Right lobe of liver (tissue), 6 donors: ENCODE results near the gene SAMD9. TPM values are rescaled to one million over a fixed set of nuclear protein-coding genes. Genes with fewer than 3 reads are reported as not detected.

Experiments
- ATAC-seq, 4 donors: fragments of 200-7000 bp; cut with Tn5 transposase; one replicate each; pipeline ENCODE4 v1.9.1; 2020; ENCODE audit warnings: mild to moderate bottlenecking in 4 of 4, moderate library complexity in 4 of 4
- DNase-seq, 3 donors: peaks; one replicate each; pipeline ENCODE4 v3.0.0-alpha.2; 2020
- H3K27ac ChIP-seq, 3 donors: fragments of 200-600 bp; one replicate each; pipeline ENCODE4 v1.8.0; 2022
- H3K27me3 ChIP-seq, 2 donors: fragments of 200-600 bp; one replicate each; pipeline ENCODE4 v1.8.0; 2022
- H3K36me3 ChIP-seq, 4 donors: fragments of 200-600 bp; sonication (generic) in 1 of 4; one replicate each; pipeline versions ENCODE4 v1.5.1 to v1.8.0; 2017 to 2022; ENCODE audit warnings: control low read depth in 1 of 4
- H3K4me1 ChIP-seq, 4 donors: fragments of 200-600 bp; sonication (generic) in 1 of 4; one replicate each; pipeline versions ENCODE4 v1.5.1 to v1.8.0; 2017 to 2022; ENCODE audit warnings: control low read depth in 1 of 4
- H3K4me3 ChIP-seq, 3 donors: fragments of 200-600 bp; one replicate each; pipeline ENCODE4 v1.8.0; 2022
- H3K9me3 ChIP-seq, 4 donors: fragments of 200-600 bp; sonication (generic) in 1 of 4; one replicate each; pipeline versions ENCODE4 v1.5.1 to v1.8.0; 2017 to 2022; ENCODE audit warnings: control low read depth in 1 of 4
- POLR2A ChIP-seq: fragments of 450-650 bp; IDR thresholded peaks from one replicate; pipeline ENCODE4 v1.6.1; 2017; ENCODE audit warnings: antibody characterized with exemption, mild to moderate bottlenecking
- WGBS: methylation state at CpG from one replicate; pipeline ENCODE4 v1.1.6; 2018; ENCODE audit warnings: low coverage, low lambda C conversion rate; ENCODE audit not compliant: insufficient coverage; ENCODE audit errors: missing lambda C conversion rate; 5-methylcytosine and 5-hydroxymethylcytosine counted together
- intact Hi-C, 2 donors: fragments of 100-400 bp; cut with DNase I; formaldehyde crosslinking; loops; one replicate each; pipeline versions ENCODE4 v1.11.2 to v1.14.1; 2022
- total RNA-seq, 6 experiments: library from RNA; depleted of rRNA in 2 of 6; stranded (reverse); fragments of >200 nt in 2 of 6; fragmentation: NEBNext Ultra II Directional in 3 of 6; extraction: Animal tissue kit (Norgen Biotek cat#: 25700) in 3 of 6; gene quantifications; one replicate each; pipeline versions ENCODE4 v1.1.0 to v1.2.4, GENCODE V29; 2016 to 2023
- TF ChIP-seq, protein P1 (sequence below), 4 donors: fragments of 200-600 bp in 3 of 4; fragments of 450-650 bp in 1 of 4; IDR thresholded peaks; one replicate each; pipeline versions ENCODE4 v1.5.1 to v1.8.0; 2016 to 2022; ENCODE audit warnings: antibody characterized with exemption in 4 of 4, mild to moderate bottlenecking in 2 of 4
- donor health status: DM: no; HTN: yes; CAD: no.
- donor health status: DM: no; HTN: no; CAD: no.
- donor health status: DM: no; HTN: no; CAD: no.
- donor health status: DM: no; HTN: yes; CAD: no.
- donor health status: DM: no; HTN: yes; CAD: no.

The SAMD9 gene
- total RNA-seq, 6 experiments from 2014 or later, result 1.4 to 3.5 (median 2.8) TPM

DNA sequence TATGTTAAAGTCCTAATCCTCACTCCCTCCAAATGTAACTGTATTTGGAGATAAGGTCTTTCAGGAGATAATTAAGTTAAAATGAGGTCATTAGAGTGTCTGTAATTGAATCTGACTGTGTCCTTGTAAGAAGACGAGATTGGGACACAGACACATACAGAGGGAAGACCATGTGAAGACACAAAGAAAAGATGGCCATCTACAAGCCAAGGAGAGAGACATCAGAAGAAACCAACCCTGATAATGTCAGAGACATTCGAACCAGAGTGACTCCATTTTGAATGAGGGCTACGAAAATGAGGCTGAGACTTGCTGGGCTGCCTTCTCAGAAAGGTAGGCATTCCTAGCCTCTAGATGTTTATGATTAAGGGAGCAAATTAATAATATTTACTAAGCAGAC is 30.9 kb upstream of the SAMD9 start:
- Histone ChIP-seq H3K4me3 (peak overlapping the region in 1 of 3 donors; percentile 17), H3K4me1 (no peaks in the 10 kb centered on the region), H3K9me3 (no peaks in the 10 kb centered on the region), H3K27ac (peak overlapping the region in 2 of 3 donors; percentile 54 to 67), H3K36me3 (peaks cover 0 to 5% (median 0%) of the 10 kb centered on the region in 4 donors), H3K27me3 (no peaks in the 10 kb centered on the region)
- 52% methylated on average over 3 of the region's 3 CpGs for WGBS
- intact Hi-C loops, result no loop called here
- no peak for DNase-seq
- no peak for TF ChIP-seq POLR2A
- TF ChIP-seq, protein P1, sequence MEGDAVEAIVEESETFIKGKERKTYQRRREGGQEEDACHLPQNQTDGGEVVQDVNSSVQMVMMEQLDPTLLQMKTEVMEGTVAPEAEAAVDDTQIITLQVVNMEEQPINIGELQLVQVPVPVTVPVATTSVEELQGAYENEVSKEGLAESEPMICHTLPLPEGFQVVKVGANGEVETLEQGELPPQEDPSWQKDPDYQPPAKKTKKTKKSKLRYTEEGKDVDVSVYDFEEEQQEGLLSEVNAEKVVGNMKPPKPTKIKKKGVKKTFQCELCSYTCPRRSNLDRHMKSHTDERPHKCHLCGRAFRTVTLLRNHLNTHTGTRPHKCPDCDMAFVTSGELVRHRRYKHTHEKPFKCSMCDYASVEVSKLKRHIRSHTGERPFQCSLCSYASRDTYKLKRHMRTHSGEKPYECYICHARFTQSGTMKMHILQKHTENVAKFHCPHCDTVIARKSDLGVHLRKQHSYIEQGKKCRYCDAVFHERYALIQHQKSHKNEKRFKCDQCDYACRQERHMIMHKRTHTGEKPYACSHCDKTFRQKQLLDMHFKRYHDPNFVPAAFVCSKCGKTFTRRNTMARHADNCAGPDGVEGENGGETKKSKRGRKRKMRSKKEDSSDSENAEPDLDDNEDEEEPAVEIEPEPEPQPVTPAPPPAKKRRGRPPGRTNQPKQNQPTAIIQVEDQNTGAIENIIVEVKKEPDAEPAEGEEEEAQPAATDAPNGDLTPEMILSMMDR (IDR thresholded peaks at IDR 0.05), result no peak
- ATAC-seq, result no peak

DNA sequence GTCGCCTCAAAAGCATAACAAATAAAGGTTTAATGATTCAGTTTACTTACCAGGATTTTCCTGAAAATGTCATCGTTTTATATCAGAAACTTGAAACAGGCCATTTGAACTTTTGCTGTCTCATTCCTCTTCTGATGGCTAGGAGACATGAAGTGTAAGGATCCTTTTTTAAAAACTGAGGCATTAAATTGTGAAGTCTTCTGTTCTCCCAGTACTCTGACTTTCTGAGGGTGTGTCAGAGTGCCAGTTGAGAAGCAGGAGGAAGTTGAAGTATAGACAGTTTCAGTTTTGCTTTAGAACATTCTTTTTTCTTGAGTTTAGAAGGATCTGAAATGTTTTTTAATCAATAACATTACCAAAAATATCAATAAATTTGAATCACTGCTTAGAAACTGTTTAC is 30.4 kb upstream of the SAMD9 start, which contains the start of gene SAMD9L:
SAMD9L (minus strand) TSS at position 242 of the 400 bp plus-strand sequence. CDS start 12,414 bp downstream, outside the sequence.
- Histone ChIP-seq H3K4me1 (no peaks in the 10 kb centered on the region), H3K27ac (peak within 1 kb of the TSS; percentile 11 to 67 (median 54)), H3K27me3 (no peaks in the 10 kb centered on the region), H3K4me3 (peak within 1 kb of the TSS; percentile 17 to 37 (median 22)), H3K9me3 (no peaks in the 10 kb centered on the region), H3K36me3 (peaks cover 0 to 5% (median 0%) of the 10 kb centered on the region in 4 donors)
- WGBS, result 25% methylated on average over 2 of the region's 2 CpGs
- ATAC-seq (peak; percentile 42 to 73 (median 68)), DNase-seq (no peak)
- intact Hi-C loops, result no loop called here
- no peak for TF ChIP-seq POLR2A

DNA sequence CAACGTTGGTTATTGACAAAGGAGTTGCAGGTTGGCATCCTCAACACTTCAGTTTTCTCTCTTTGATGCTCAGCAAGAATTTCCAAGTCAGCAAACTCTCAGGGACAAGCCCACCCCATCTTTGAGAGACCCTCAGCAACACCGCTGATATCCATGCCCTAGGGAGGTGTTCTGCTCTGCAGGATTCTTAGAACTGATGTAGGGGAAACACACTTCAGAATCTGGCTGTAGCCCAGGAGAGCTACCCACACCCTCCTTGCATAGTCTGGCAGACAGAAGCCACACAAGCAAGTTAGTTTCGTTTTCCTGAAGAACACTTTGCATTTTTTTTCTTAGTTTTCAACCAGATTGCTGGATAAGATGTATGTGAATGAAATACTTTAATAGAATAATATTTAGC is 29.6 kb upstream of the SAMD9 start:
- Histone ChIP-seq H3K27me3 (no peaks in the 10 kb centered on the region), H3K9me3 (no peaks in the 10 kb centered on the region), H3K36me3 (peaks cover 0 to 5% (median 0%) of the 10 kb centered on the region in 4 donors), H3K4me1 (no peaks in the 10 kb centered on the region), H3K27ac (peak overlapping the region in 2 of 3 donors; percentile 11 to 67), H3K4me3 (peak overlapping the region; percentile 17 to 37 (median 22))
- 12% methylated on average over 3 of the region's 3 CpGs for WGBS
- intact Hi-C loops, result no loop called here
- ATAC-seq (peak; percentile 66 to 76 (median 72)), DNase-seq (no peak)
- TF ChIP-seq, protein P1 (IDR thresholded peaks at IDR 0.05), result no peak
- TF ChIP-seq POLR2A, result no peak

DNA sequence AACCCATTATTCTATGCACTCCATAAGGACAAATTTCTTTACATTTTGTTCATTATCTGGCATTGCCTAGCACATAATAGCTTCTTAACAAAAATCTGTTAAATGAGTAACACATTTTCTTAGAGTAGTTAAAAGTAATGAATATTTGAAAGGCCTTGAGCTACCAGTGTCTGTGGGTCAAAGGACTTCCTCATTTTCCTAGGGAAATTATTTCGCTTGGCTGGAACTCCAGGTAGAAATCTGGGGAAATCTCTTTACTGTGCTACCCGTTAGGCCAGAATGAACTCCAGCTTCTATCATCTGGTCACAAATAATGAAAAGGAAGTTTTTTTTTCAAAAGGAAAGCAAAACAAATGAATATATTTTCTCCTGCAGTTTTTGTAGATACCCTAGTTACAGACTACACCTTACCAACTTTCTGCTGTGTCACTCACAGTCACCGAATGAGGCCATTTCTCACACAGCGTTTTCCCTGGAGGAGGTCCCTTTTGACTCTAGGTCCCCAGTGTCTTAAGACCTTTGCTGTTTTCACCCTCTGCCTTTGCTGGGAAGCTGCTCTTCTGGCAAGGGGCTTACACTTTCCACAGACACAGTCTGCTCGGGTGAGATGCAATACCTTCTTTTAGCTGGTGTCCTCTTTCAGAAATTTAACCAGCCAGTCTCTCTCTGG is 28.8 kb upstream of the SAMD9 start:
- ATAC-seq (peak in 1 of 4 donors; percentile 28), DNase-seq (no peak)
- Histone ChIP-seq H3K36me3 (peaks cover 0 to 5% (median 0%) of the 10 kb centered on the region in 4 donors), H3K9me3 (no peaks in the 10 kb centered on the region), H3K4me3 (peak overlapping the region; percentile 17 to 37 (median 22)), H3K27ac (peak overlapping the region in 1 of 3 donors; percentile 6), H3K27me3 (no peaks in the 10 kb centered on the region), H3K4me1 (no peaks in the 10 kb centered on the region)
- TF ChIP-seq, protein P1 (IDR thresholded peaks at IDR 0.05), result no peak
- no peak for TF ChIP-seq POLR2A
- intact Hi-C loops, result no loop called here
- 39% methylated on average over 5 of the region's 5 CpGs for WGBS

DNA sequence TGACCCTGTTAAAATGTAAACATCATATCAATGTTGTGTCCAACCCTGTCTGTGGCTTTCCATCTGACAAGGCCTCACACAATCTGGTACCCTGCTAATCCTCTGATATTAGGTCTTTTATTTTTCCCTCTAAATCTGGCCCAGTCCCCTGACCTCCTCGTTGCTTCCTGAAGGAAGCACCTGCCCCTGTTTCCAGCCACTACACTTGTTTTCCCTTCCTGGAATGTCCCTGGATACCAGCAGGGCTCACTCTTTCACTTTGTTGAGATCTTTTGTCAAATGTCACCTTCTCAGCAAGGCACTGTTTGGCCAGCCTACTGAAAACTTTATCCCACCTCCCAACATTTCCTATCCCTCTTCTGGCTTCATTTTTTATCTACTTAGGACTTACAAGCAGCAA is 28.3 kb upstream of the SAMD9 start:
- WGBS, result 18% methylated on average over 1 of the region's 1 CpG
- TF ChIP-seq, protein P1 (IDR thresholded peaks at IDR 0.05), result no peak
- TF ChIP-seq POLR2A, result no peak
- H3K27ac ChIP-seq, result no peak overlapping the region
- H3K4me3 ChIP-seq, result no peak overlapping the region
- no peaks in the 10 kb centered on the region for H3K27me3 ChIP-seq
- H3K4me1 ChIP-seq, result no peaks in the 10 kb centered on the region
- DNase-seq (no peak), ATAC-seq (no peak)
- peaks cover 0 to 5% (median 0%) of the 10 kb centered on the region in 4 donors for H3K36me3 ChIP-seq
- no peaks in the 10 kb centered on the region for H3K9me3 ChIP-seq
- intact Hi-C loops, result no loop called here
